HG02763 (cell line): ENCODE results near the gene ZFYVE27.
"Not testable (repeated sequence)": the region's sequence is repeated elsewhere in the genome, so short reads cannot be mapped to it uniquely, and the experiment has no call there.

Experiments
- ATAC-seq: cut with Tn5 transposase; IDR thresholded peaks from one replicate; pipeline ENCODE4 v1.9.1; 2021; ENCODE audit warnings: mild to moderate bottlenecking, moderate library complexity; ENCODE audit not compliant: unreplicated experiment

The ZFYVE27 gene, protein sequence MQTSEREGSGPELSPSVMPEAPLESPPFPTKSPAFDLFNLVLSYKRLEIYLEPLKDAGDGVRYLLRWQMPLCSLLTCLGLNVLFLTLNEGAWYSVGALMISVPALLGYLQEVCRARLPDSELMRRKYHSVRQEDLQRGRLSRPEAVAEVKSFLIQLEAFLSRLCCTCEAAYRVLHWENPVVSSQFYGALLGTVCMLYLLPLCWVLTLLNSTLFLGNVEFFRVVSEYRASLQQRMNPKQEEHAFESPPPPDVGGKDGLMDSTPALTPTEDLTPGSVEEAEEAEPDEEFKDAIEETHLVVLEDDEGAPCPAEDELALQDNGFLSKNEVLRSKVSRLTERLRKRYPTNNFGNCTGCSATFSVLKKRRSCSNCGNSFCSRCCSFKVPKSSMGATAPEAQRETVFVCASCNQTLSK

DNA sequence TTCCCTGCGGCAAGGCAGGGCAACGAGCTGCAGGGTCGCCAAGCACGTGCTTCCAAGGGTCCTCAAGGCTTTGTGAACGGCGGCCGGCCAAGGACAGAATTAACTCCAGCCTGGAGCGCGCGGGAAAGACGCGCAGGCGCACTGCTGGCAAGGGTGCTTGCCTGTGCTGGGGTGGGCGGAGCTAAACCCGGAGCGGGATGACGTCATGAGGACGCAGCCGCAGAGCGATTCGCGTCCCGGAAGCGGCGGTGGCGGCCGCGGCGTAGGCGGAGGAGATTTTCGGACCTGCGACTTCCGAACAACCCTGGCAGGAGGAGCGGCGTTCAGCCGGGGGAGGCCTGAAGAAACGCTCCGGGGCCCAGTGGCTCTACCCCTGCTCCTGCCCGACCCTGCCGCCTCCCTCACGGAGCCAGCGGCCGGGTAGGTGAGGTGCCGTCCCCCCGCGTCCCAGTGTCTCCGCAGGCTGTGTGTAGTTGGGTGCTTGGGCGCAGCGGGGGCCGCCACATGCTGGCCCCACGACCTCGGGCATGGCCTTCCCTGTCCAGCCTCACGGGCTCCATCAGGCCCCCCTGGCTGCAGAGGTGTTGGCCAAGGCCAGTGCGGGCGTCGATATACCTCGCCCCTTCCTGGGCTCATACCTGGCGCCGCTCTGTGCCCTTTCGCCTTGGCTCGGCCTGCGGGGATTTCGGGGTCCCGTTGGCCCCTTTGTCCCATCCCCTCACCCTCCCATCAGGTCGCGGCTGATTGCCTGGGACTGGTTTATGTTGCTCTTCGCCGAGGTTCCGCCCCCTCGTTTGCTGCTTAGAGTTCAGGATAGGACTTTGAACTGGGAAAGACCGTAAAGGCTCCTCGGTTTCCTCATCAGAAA is at the start of gene ZFYVE27:
Gene ZFYVE27 (plus strand): TSS at position 227 of the 868 bp plus-strand sequence. CDS start 1,350 bp downstream, outside the sequence.
- ATAC-seq: peak; percentile 76

DNA sequence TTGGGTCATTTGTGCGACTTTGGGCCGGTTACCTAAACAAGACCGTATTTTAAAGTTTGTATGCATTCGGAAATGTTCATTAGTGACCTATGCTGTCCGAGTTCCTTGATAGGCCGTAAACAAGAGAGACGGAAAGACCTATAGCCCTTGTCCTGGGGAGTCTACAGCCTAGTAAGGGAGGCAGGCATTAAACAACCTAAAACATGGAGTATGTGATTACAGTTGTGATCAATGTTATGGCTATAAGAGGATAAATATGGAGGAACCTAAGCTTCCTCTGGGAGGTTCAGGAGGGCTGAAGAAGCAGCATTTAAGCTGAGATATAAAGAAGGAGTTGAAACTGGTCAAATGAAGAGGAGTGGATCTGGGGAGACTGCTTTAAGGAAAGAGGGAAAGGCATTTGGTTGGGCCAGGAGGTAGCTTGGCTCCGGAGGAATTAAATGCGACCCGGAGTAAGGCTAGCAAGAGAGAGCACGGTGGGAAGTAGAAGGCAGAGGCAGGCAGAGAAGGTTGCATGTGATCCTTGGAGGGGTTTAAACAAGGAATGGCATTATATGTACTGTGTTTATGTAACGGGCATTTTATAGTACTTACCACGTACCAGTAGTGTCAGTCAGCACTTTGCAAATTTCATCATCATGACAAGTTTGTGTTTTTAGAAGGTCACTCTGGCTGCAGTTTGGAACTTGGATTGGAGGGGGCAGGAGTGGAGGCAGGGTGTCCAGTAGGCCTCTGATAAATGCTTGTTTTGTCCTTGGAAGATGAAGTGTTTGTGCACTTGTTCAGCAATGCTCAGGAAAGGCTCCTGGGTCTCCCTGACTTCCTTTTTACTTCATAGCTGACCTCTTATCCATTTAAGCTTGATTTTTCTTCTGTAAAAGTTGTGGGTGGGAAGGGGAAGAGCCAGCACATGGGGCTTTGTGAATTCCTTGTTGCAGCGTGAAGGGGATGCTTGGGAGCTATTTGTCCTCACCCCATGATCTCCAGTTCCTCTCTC is 48.8 kb upstream of the ZFYVE27 start:
- ATAC-seq: no peak

DNA sequence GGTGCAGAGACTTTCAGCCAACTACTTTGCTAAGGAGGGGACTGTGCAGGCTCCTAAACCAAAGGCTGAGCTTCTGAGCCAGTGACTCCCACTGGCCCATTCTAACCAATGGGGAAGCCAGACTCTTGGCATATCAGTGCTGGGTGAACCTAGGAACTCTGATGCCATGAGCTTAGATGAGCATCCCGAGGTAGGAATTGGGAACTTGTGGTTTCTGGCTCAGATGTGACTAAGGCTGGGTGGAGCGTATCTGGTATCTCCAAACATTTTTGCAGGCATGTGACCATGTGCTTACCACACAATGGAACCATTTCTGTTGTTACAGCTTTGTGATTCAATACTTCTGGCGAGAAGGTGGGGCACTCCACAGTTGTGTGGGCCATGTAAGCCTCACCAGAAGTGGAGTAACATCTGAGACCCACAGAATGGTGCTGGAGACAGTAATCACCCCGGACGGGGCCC is 47.3 kb upstream of the ZFYVE27 start:
- no peak for ATAC-seq

DNA sequence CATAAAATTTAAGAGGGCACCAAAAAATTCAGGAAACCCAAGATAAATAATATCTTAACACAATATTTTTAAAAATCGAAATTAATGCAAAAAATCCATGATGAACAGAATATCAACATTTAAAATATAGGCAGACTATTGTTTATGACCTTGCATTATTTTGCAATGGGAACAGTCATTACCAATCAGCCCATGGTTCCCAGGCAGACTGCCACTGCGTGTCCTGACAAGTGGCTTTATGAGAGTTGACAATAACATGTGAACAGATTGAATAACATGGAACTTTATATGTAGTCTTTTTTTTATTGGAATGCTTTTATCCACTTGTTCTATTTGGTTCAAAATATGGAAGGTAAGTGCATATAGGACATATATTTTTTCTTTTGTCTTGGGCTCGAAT is 46.8 kb upstream of the ZFYVE27 start:
- ATAC-seq: no peak

DNA sequence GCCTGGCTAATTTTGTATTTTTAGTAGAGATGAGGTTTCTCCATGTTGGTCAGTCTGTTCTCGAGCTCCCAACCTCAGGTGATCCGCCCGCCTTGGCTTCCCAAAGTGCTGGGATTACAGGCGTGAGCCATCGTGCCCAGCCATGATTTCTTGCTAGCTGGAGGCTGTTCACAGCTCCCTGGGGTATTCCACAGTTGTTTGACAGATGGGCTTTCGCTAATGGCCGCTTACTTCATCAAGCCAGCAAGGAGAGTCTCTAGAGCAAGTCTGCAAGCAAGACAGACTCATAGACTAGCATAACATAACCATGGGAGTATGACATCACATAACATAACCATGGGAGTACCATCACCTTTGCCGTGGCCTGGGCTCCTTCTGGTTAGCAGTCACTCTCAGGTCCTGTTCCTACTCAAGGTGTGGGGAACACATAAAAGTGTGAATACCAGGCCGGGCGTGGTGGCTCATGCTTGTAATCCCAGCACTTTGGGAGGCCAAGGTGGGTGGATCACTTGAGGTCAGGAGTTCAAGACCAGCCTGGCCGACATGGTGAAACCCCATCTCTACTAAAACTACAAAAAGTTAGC is 38.8 kb upstream of the ZFYVE27 start:
- ATAC-seq: not testable (repeated sequence)

DNA sequence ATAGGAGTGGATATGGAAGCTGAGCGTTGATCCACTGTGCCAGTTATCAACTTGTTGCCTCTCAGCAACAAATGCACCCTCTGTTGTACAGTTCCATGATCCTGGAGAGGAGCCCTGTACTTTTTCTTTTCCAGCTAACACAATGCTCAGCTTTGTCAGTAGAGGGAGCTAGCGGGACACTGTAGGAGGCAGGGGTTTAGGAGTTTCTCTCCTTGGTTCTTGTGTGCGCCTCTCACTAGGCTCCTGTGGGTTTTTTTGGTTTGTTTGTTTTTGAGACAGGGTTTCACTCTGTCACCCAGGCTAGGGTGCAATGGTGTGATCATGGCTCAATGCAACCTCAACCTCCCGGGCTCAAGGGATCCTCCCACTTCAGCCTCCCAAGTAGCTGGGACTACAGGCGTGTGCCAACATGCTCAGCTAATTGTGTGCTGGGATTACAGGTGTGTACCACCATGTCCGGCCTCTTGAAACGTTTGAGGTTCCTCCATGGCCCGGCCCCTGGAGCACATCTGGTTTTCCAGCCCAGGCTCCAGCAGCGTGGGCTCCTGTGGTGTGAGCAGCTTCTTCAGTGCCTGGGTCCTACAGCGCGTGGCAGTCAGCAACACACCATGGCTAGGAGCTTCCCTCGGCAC is 35.4 kb upstream of the ZFYVE27 start:
- ATAC-seq: peak; percentile 68

DNA sequence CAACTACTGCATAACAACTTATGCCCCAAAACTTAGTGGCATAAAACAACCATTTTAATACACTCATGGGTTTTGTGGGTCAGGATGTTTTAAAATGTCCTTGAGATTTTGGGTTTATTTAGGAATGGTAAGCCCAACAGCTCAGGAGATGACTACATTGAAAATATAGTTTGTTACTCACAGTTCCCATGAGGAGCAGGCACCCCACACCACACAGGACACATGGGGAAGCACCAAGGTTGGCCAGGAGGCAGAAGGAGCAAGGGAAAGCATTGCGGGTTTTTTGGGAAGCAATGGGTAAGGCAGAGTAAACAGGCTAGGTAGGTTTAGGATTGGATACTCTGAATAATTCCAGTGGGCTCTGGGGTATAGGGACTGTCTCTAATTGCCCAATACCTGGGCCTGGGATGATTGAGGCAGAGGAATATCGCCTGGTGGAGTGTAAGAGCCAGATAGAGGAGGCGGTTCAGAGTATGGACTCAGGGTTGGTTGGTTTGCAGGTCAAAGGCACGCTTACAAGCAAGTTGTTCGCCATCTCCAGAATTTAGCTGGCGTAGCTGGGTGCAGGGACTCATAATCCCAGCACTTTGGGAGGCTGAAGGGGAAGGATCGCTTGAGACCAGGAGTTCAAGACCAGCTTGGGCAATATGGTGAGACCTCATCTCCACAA is 33.4 kb upstream of the ZFYVE27 start:
- no peak for ATAC-seq

DNA sequence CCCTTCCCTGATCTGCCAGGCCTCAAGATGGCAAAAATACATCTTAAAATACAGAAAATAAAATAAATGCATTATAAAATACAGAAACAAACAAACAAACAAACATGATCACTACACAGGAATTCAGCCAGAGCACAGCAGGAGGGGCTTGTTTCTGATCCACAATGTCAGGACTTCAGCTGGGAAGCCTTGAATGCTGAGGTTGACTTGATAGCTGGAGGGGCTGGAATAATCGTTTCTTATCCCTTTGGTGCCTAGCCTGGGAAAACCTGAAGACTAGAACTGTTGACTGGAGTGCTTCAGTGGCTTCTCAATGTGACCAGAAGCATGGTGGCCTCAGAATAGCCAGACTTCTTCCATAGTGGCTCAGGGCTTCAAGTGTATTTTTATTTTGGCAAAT is 32.6 kb upstream of the ZFYVE27 start:
- ATAC-seq: no peak

DNA sequence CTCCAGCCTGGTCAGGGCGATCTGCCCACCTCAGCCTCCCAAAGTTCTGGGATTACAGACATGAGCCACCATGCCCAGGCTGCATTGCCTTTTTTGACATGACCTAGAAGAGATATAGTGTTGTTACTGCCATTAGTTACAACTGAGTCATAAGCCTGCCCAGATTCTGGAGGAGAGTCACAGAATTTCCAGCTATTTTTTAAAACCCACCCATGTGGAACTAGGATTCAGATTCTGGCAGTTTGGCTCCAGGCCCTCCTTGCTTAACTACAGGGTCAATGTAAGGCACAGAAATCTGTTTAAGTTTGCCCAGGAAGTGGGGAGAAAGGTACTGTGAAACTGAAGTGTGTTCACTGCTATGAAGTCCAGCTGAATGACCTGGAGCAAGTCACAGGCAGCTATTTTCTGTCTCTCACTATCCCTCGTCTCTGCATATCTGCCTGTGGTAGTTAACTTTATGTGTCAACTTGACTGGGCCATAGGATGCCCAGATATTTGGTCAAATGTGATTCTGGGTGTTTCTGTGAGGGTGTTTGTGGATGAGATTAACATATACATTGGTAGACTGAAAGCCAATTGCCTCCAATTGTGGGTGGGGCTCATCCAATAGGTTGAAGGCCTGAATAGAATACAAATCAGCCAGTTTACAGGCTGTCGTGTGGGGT is 31.8 kb upstream of the ZFYVE27 start:
- no peak for ATAC-seq

DNA sequence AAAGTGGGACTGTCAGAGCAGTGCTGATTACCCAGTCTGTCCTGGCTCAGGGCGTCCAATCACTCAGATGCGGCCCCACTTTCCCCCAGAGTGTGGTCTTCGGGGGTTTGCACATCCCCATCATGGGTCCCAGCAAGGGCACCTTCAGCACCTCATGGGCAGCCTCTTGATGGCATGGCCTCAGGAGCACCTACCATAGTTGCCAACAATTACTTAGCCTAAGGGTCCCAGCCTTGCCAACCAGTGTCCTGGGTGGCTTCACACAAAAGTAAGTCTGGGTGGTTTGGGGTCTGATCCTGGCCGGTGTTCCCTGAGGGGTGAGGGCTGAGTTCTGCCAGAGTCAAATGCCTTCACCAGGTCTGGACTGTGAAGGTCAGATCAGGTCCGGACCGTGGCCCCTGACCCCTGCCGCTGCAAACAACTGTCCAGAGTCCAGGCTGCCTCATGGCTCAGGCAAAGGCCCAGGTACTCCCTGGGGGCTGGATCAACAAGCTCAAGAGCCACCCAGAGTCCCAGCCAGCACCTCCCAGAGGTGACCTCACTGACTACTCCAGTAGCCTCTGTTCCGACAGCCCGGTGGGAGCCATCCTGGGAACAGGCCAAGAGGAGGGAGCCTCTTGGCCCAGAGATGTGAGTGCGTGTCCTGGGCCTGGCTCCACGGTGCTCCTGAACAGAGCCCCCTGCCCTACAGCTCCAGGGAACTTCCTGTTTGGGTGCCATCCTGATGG is 29.6 kb upstream of the ZFYVE27 start:
- no peak for ATAC-seq

DNA sequence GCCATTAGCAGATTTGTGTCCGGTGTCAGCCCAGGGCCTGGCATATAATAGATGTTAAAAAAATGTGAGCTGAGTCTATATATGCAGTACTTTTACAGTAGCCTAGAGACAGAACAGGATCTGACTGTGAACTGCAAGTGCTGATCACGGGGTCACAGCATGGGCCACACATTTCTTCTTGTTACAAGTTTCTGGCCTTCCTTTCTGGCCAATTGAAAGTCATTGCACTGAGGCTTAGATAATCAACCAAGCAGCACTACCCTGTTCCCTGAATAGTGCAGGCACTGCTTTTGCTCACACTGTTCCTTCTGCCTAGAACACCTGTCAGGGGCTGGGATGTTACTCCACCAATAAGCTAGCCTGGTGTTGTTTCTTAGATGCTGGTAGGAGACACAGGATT is 28.8 kb upstream of the ZFYVE27 start:
- no peak for ATAC-seq

DNA sequence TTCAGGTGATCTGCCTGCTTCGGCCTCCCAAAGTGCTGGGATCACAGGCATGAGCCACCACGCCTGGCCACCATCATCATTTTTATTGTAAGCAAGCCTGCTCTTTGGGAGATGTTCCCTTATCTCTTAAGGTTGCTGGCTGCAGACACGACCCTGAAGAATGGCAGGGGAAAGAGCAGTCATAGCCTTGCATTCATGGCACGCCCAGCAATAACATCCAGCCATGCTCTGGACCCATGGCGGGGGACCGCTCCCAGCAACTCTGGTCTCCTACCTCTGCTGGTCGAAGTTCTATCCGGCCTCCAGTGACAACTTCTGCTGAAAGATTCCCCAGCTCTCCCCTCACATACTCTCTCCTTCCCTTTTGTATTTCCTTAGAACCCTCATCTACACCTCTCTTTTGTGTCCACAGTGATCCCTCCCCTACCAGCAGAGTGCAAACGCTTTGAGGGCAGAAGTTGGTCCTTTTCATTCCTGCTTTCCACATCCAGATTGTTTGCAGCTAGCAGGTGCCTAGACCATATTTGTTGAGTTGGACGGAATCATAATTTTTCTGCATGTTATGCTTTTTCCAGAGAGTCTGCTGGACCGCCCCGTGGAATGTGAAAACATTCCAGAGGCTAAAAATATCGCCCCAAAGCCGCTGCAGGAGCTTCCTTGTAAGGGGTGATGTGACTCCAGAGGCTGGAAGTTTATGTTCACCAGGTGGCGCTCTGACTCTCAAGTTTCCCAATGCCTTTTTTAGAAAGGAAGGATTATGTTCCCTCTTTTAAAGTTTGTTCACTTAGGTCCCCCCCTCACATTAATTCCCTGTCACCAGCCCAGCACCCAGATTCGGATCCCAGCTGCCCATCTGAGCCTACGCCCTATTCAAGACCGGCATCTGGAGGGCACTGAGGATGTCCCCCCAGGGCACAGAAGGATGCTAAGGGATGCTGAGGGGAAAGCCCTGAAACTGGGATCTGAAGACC is 27.7 kb upstream of the ZFYVE27 start:
- ATAC-seq: no peak

DNA sequence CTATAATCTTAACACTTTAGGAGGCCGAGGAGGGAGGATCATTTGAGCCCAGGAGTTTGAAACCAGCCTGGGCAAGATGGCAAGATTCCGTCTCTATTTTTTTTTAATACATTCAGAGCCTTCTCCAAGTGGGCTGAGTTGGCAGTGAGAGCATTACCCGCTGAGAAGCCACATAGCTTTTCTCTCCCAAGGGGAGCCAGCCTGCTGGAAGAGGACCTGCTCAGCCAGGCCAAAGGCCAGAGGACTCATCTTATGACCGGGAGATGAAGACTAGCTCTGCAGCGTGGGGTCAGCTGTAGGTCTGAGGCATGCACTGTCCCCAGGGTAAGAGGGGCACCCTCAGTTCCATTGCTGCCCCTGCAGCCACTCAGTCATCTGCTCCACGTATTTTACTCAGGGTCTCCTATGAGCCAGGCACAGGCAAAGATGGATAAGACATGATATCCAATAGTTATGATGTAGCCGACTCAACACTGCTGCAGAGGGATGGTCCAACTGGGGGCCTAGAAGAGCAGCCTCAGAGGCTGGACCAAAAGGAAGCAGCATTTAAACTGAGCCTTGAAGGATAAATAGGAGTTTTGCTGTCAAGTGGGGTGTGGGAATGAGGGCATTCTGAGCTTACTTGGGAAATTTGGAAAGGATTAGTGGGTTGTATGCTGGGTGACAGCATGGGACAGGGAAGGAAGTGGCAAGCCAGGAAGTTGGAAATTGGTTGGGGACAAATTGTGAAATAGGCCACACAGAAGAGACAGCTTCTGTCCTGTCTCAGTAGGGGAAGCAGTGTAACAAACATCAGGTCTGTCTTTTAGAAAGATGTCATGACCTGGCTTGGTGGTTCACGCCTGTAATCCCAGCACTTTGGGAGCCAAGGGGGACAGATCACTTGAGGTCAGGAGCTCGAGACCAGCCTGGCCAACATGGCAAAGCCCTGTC is 25.0 kb upstream of the ZFYVE27 start:
- no peak for ATAC-seq

DNA sequence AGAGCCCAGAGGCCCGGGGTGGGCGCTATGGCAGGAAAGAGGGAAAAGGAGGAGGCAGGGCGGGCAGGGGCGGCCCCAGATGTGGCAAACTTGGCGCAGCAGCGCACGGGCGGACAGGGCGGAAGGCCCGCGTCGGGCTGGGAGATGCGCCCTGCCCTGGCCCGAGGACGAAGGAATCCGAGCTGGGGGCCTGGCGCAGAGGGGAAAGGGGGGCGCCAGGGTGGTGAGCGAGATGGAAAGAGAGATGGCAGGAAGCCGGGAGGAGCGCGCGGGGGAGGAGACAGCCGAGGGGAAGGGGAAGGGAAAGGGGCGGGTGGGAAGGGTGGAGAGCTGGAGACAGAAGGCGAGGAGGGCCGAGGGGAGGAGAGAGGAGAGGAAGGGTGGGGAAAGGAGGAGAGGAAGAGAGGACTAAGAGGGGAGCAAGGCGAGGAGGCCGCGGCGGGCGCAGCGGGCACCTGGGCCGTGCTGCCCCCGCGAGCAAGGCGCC is 23.5 kb upstream of the ZFYVE27 start, which contains the start of gene MARVELD1:
Gene MARVELD1 (plus strand): TSS at position 392 of the 487 bp plus-strand sequence. CDS start 147 bp downstream, outside the sequence.
- no peak for ATAC-seq

DNA sequence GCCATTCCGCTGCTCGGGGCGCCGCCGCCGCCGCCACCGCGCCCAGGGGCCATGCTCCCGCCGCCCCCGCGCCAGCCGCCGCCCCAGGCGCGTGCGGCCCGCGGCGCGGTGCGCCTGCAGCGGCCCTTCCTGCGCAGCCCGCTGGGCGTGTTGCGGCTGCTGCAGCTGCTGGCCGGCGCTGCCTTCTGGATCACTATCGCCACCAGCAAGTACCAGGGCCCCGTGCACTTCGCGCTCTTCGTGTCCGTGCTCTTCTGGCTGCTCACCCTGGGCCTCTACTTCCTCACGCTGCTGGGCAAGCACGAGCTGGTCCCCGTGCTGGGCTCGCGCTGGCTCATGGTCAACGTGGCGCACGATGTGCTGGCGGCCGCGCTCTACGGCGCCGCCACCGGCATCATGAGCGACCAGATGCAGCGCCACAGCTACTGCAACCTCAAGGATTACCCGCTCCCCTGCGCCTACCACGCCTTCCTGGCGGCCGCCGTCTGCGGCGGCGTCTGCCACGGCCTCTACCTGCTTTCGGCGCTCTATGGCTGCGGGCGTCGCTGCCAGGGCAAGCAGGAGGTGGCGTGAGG is 23.0 kb upstream of the ZFYVE27 start:
- peak; percentile 68 for ATAC-seq
